ENCODE results near the gene EPB41L4A. TPM values are rescaled to one million over a fixed set of nuclear protein-coding genes. Genes with fewer than 3 reads are reported as not detected.

Gene EPB41L4A
- total RNA-seq, 1 experiment from 2014 or later = 28.6 TPM

GRCh38 chr5:112136773-112137172 is 282.3 kb downstream of the EPB41L4A start:
- DNase-seq = no peak
- H3K9me3 Mint-ChIP-seq (ENCODE audit: low read depth, unreplicated experiment) = no peaks in the 10 kb centered on the region
- intact Hi-C loops (cut with micrococcal nuclease; ENCODE audit: unreplicated experiment) = no loop called here
- H3K36me3 Mint-ChIP-seq (ENCODE audit: insufficient read depth, unreplicated experiment) = no peaks in the 10 kb centered on the region
- CTCF ChIA-PET = interaction anchor here (0.6 kb wide), 1 partner anchor 82 kb away, joined by 3 read pairs; no protein-coding TSS in a partner anchor
- H3K27me3 Mint-ChIP-seq (ENCODE audit: unreplicated experiment) = no peaks in the 10 kb centered on the region
- no peak for TF ChIP-seq CTCF (IDR thresholded peaks at IDR 0.05; ENCODE audit: unreplicated experiment)
- no peak overlapping the region for H3K27ac Mint-ChIP-seq (ENCODE audit: unreplicated experiment)
- BruUV-seq (replicated peaks) = no TSS peak
- H3K4me1 Mint-ChIP-seq (ENCODE audit: low read depth, unreplicated experiment) = no peaks in the 10 kb centered on the region
- H3K4me3 Mint-ChIP-seq (ENCODE audit: low read depth, unreplicated experiment) = no peak overlapping the region

- H3K4me1 Mint-ChIP-seq (ENCODE audit: low read depth, unreplicated experiment) = no peaks in the 10 kb centered on the region
- CTCF ChIA-PET = no interaction called here
- no peak for TF ChIP-seq CTCF (IDR thresholded peaks at IDR 0.05; ENCODE audit: unreplicated experiment)
- no peak for DNase-seq
- no TSS peak for BruUV-seq (replicated peaks)
- no peak overlapping the region for H3K4me3 Mint-ChIP-seq (ENCODE audit: low read depth, unreplicated experiment)
- intact Hi-C loops (cut with micrococcal nuclease; ENCODE audit: unreplicated experiment) = no loop called here
- no peaks in the 10 kb centered on the region for H3K9me3 Mint-ChIP-seq (ENCODE audit: low read depth, unreplicated experiment)
- no peaks in the 10 kb centered on the region for H3K36me3 Mint-ChIP-seq (ENCODE audit: insufficient read depth, unreplicated experiment)
- no peaks in the 10 kb centered on the region for H3K27me3 Mint-ChIP-seq (ENCODE audit: unreplicated experiment)
- H3K27ac Mint-ChIP-seq (ENCODE audit: unreplicated experiment) = no peak overlapping the region
Observed at GRCh38 chr5:112127861-112128260, 291.2 kb downstream of the EPB41L4A start.

- DNase-seq = no peak
- Mint-ChIP-seq H3K36me3 (ENCODE audit: insufficient read depth, unreplicated experiment) (no peaks in the 10 kb centered on the region), H3K4me1 (ENCODE audit: low read depth, unreplicated experiment) (no peaks in the 10 kb centered on the region), H3K9me3 (ENCODE audit: low read depth, unreplicated experiment) (no peaks in the 10 kb centered on the region), H3K27me3 (ENCODE audit: unreplicated experiment) (no peaks in the 10 kb centered on the region), H3K4me3 (ENCODE audit: low read depth, unreplicated experiment) (no peak overlapping the region), H3K27ac (ENCODE audit: unreplicated experiment) (no peak overlapping the region)
- no peak for TF ChIP-seq CTCF (IDR thresholded peaks at IDR 0.05; ENCODE audit: unreplicated experiment)
- no TSS peak for BruUV-seq (replicated peaks)
- intact Hi-C loops (cut with micrococcal nuclease; ENCODE audit: unreplicated experiment) = no loop called here
- CTCF ChIA-PET = interaction anchor here (0.6 kb wide), 1 partner anchor 40 kb away, joined by 3 read pairs; no protein-coding TSS in a partner anchor
Observed at GRCh38 chr5:112126982-112127381, 292.1 kb downstream of the EPB41L4A start.

GRCh38 chr5:112125903-112126302 is 293.2 kb downstream of the EPB41L4A start:
- DNase-seq = no peak
- Mint-ChIP-seq H3K4me1 (ENCODE audit: low read depth, unreplicated experiment) (no peaks in the 10 kb centered on the region), H3K36me3 (ENCODE audit: insufficient read depth, unreplicated experiment) (no peaks in the 10 kb centered on the region), H3K27ac (ENCODE audit: unreplicated experiment) (no peak overlapping the region), H3K27me3 (ENCODE audit: unreplicated experiment) (peaks cover 2% of the 10 kb centered on the region), H3K9me3 (ENCODE audit: low read depth, unreplicated experiment) (peaks cover 2% of the 10 kb centered on the region), H3K4me3 (ENCODE audit: low read depth, unreplicated experiment) (no peak overlapping the region)
- no TSS peak for BruUV-seq (replicated peaks)
- TF ChIP-seq CTCF (IDR thresholded peaks at IDR 0.05; ENCODE audit: unreplicated experiment) = no peak
- intact Hi-C loops (cut with micrococcal nuclease; ENCODE audit: unreplicated experiment) = no loop called here
- CTCF ChIA-PET = no interaction called here
